ENCODE data around the gene ZCWPW2.

The ZCWPW2 gene, protein sequence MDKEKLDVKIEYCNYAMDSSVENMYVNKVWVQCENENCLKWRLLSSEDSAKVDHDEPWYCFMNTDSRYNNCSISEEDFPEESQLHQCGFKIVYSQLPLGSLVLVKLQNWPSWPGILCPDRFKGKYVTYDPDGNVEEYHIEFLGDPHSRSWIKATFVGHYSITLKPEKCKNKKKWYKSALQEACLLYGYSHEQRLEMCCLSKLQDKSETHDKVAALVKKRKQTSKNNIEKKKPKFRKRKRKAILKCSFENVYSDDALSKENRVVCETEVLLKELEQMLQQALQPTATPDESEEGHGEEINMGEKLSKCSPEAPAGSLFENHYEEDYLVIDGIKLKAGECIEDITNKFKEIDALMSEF

DNA sequence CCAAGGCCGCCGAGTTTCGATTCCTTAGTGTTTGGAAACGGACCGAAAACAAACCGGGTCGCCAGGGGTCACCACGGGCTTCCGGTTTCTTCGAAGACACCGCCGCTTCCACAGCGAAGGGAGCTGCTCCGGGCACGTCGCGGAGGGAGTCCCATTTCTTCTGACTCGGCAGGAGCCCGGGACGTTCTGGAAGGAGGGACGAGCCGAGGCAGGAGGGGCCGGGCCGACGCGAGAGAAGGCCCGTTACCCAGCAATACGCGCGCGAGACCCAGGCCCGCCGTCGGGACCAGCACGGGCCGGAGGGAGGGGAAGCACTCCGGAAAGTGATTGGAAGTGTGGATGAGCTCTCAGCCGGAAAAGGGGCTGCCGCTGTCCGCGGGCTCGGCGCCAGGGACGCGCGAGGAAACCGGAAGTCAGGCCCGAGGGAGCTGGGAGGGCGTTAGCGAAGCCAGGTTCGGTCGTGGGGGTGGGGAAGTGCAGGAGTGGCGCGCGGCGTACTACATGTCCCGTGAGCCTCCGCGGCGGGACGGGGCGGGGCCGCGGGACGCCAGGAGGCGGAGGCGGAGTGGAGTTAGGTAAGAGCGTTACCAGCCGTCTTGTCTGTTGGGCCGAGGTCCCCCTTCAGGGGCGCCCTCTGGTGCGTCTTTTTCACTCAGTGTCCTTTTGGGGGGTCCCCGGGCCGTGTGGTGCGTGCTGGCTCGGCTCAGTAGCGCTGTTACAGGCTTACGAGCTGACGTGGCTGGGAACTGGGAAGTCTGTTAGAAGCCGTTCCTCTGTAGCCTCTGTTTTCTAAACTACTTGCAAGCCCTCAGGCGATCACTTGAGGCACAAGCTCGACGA lies at the start of gene ZCWPW2, which contains the start of gene AZI2:
ZCWPW2 (plus strand) TSS at position 93 of the 840 bp plus-strand sequence. CDS start 64,348 bp downstream, outside the sequence.
AZI2 (minus strand) TSS at position 196 of the 840 bp plus-strand sequence. CDS start 8,207 bp downstream, outside the sequence.
- peak; percentile 93 for DNase-seq (ENCODE audit: low spot score)

DNA sequence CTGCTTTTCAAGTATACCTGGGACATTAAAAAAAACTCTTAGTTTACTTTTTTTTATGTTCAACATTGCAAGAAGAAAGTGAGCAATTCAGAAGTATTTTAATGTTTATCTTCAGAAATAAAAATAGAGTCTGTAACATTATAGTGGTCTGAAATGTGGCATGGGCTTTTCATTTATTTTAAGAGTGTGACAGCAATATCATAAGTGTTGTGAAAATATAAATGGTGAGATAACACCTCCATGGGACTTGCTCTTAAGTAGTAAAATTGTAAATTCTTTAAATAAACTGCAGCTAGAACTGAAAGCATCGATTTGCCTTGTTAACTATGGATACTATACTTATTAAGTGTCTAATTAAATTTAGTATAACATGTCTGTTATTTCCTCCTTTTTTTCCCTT lies 48.8 kb upstream of the ZCWPW2 start:
- no peak for DNase-seq (ENCODE audit: low spot score)

DNA sequence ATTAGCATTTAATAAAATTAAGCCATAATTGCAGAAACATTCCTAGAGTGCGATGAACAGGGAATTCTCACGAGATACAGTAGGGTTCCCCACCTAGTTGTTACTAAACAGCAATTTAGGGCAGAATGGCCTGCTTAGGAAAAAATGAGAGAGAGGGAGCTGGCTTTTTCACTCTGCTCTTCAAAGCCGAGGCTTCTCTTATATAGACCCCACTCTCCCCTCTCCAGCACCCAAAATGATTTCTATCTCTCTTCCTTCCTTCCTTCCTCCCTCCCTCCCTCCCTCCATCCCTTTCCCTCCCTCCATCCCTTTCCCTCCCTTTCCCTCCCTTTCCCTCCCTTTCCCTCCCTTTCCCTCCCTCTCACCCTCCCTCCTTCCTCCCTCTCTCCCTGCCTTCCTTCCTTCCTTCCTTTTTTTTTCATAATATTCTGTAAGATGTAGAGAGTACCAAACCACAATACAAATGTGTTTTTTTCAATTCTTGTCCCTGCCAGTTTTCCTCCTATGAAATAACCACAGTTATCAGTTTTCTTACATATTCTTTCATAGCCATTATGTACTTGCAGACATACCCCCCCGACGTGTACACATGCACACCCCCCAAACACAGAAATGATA lies 48.1 kb upstream of the ZCWPW2 start:
- no peak for DNase-seq (ENCODE audit: low spot score)

DNA sequence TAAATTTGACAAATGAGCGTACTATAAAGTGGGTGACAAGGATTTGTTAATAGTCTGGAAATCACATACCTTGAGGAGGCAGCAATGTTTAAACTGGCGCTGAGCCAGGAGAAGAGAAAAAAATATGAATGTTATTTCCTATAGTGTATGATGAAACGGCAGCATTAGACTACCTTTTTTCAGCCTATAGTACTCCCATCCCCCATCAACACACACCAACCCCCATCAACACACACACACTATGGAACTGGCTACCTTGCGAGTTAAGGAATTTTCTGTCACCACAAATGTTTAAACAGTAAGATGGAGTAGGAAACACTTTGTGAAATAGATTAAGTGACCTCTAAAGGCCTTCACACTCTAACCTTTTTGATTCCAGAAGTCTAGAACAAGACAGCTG lies 46.8 kb upstream of the ZCWPW2 start:
- no peak for DNase-seq (ENCODE audit: low spot score)

DNA sequence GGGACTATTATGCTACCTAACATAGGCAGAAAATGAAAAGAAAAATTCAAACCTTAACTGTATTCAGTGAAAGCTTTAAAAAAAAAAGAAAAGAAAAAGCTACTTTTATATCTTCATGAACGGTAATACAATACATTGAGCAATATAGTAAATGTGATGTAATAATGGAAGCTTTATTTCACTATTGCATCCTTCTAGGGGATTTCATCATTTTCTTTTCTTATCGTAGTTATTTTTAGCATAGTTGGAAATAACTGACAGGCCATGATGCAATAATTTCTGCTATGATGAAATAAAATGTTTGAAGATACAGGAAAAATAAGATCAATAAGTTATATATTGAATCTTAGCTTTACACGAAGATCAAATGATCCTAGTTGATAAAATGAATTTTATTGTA lies 40.3 kb upstream of the ZCWPW2 start:
- DNase-seq (ENCODE audit: low spot score) = no peak

DNA sequence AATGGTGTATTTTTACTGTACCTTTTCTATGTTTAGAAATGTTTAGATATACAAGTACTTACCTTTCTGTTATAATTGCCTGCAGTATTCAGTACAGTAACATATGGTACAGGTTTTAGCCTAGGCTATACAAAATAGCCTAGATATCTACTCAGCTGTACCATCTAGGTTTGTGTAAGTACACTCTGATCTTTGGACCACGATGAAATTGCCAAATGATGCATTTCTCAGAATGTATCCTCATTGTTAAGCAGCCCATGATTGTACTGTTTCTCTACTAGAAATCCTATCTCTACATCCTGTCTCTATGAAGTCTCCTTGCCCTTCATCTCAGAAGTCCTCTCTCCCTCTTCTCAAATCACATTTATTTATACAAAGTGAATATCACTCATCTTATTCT lies 32.8 kb upstream of the ZCWPW2 start:
- no peak for DNase-seq (ENCODE audit: low spot score)

DNA sequence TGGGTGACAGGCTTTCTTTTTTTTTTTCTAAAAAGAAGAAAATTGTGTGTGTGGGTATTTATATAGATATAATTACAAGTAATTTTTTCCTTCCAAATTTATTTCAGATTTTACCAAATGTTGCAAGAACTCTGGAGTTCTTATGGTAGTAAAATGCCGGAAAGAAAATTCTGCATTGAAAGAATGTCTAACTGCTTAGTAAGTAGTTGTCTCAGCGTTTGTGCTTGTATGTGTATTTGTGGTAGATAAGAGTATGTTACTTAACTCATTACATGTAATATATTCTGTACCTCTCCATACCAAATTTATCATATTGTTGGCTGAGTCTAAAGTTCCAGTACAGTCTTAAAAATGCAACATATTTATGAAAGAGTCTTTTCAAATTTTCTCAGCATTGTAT lies 32.3 kb upstream of the ZCWPW2 start:
- no peak for DNase-seq (ENCODE audit: low spot score)

DNA sequence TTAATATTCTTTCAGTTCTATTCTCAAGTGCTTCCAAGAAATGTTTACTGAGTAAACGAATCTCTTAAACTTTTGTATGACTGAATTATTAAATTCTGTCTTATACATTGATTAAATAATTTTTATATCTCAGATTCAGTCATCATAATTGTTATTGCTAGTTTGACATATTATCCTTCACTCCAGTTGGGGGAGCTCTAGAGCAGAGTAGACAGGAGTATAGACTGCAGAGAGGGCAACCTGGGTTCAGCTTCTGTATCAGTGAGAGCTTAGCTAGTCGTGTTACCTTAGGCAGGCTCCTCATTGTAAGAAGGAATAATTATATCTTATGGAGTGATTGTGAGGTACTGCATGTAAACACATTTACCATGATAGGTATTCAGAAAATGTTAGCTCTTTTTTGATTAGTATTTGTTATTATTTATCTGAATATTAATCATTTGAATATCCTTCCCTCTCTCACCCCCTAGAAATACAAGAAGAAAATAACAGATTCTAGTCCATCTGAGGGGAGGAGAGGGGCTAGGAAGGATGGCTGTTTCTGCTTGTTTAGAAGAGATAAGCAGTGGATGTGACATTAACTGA lies 31.0 kb upstream of the ZCWPW2 start:
- DNase-seq (ENCODE audit: low spot score) = peak; percentile 63

DNA sequence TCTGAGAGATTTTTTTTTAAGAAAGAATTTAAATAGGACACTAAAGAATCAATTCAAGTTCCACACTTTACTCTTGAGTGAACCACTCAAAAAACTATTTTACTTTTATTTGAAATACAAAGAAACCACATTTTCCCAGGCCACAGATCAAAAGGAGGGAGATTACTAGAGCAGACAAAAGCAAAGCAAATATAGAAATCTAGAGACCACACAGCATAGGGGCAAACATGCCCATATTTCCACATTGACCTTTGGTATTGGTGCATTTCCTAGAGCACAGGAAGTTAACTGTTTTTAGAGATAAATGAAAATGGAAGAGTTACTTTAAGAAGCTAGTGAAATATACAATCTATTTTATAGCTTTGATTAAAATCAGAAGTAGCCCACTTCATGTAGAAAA lies 27.5 kb upstream of the ZCWPW2 start:
- no peak for DNase-seq (ENCODE audit: low spot score)

DNA sequence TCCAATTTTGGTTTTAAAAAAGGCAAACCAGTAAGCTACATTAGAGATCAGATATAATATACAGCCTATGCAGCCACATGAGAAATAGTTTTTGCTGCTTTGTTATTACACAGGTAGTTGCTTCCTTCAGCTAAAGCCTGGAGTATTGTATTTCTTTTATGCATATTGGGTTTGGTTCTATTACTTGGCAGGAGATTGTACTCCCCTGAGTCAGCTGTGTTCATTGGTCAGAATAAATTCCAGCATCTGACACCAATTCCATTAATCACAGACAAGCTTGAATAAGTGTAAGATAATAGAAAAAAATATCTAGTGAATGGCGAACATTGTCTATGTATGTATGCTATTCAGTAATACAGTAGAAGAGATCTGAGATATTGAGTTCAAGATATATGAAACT lies 26.1 kb upstream of the ZCWPW2 start:
- DNase-seq (ENCODE audit: low spot score) = no peak

DNA sequence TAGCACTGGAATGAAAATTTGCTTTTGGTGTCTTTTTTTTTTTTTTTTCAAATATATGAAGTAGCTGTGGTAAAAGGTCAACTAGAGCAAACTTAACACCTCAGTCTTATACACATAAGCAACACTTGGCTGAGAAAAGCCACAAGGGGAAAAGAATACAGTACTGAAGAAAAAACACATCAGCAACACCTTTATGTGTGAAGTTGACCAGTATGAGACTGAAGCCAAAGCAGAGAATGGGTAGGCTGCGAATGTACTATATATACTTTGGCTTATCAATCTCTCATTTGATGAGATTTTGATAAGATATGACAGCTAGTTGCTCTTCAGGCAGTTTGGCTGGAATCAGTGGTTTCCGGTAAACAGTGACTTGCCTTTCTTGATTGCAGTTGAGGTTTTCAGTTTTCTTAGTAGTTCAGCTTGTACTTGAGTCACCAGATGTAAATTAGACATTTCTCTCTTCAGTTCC lies 22.0 kb upstream of the ZCWPW2 start:
- no peak for DNase-seq (ENCODE audit: low spot score)

DNA sequence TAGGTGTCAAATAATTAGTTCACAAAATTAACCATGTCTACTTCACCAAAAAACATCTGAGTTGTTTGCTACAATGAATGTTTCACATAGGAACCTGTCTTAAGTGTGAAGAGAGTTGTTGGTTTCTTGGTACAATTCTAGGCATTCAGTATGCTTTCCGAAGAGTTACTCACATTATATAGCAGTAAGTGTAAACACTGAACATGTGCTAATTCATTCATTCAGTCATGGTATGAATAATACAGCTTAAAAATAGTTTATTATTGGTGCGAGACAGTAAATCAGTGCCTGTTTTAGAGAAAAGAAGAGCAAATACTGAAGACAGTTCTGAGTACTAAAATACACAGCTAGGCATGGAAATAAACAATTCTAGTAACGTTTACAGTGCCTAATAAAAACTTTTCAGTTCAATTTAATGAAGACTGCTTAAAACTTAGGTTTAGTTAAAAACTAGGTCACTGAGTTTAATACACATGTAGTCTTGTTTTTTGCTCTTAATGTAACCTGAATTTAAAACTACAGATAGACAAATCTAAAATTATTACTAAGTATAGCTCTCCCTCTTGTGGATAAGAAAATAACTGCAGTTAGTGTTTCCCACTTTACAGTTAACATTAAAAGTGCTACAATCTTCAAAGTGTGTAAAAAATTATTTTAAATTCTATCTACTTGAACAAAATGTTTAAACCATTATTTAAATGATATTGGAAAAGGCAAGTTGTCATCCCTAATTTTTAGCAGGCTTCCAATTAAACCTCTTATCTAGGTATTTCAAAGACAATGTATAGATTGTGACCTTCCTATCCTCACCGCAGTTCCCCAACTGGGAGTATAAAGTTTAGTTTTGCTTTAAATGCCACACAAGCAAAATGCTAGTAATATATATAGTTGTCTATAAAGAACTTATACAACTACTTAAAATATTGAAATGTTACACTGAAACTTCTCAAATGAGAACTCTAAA lies 20.1 kb upstream of the ZCWPW2 start:
- peak; percentile 62 for DNase-seq (ENCODE audit: low spot score)

DNA sequence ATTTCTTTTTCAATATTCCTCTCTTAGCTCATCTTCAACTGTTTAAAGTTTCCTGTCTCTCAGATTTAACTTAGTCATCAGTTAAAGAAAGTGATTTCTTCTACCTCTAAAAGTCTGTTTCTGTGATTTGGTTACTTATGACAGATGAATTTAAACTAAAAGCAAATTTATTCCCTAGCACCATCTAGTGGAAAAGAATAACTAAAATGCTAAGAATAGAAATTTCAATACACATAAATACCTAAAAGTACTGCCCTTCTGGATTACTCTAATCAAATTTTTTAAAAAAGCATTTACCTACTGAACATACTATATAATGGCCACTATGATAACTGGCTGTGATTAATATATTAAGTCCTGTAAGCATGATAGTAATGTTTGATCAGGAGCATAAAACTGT lies 14.0 kb upstream of the ZCWPW2 start:
- DNase-seq (ENCODE audit: low spot score) = no peak

DNA sequence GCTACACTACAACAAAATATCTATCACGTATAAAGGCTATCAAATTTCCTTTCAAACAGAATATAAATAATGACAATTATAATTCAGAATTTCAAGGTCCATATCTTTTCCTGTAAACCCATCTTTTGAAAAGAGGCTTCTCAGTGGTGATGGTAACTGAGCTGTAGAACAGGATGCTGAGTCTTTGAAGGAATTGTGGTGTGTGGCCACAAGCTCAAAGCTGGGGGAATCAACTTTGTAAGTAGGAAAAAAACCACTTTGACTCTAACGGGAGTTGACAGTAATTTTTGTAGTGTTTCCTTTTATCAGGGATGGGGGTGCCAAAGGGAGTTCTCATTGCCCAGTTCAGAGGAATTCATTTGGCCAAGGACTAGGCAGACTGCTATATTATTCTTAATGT lies 13.3 kb upstream of the ZCWPW2 start:
- DNase-seq (ENCODE audit: low spot score) = no peak

DNA sequence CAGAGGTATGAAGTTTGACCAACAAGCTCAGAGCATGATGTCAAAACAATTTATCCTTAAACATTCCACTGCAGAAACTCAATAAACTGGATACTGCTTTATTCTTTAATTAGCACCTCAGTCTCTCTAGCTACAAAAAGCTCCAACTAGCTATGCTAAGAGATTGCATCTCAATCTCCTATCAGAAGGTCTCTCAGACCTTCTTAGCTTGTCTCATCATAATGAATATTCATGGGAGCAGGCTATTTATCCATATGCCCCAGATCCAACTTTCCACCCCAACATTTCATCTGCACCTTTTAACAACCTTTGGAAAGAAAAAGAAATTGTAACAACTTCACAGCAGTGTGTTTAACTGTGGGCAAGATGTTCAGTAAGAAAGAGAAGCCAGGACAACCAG lies 11.3 kb upstream of the ZCWPW2 start:
- no peak for DNase-seq (ENCODE audit: low spot score)

DNA sequence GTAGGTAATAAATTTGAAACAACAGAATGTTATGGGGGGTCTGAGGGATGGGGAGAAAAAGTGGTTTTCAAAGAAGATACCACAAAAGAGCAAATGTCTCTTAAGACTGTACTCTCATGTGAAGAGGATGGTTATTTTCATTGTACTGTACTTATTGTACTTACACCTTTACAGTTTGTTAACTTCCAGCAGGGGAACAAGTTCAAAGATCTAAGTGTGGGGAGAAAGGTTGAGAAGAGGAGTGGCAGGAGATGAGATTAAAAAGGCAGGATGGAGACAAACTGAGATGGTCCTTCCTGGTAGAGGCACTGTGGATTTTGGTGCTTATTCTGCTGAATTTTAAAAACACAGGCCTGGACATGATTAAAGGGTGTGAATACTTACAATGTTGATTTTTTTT lies 5.4 kb upstream of the ZCWPW2 start:
- no peak for DNase-seq (ENCODE audit: low spot score)

DNA sequence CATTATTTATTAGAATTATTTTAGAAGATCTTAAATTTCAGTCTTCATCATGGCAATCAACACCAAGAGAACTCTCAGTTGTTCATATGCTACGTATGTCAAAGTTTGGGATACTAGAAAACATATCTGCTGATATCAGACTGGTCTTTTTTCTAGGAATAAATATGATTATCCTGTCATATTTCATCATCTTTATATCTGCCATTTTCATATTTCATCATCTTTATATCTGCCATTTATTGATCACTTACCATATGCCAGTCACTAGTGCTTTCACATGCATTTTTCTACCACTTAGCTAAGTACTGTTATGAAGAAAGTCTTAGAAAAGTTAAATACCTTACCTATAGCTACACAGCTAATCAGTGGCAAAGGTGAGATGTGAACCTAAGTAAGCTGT lies 2.8 kb upstream of the ZCWPW2 start:
- DNase-seq (ENCODE audit: low spot score) = no peak

DNA sequence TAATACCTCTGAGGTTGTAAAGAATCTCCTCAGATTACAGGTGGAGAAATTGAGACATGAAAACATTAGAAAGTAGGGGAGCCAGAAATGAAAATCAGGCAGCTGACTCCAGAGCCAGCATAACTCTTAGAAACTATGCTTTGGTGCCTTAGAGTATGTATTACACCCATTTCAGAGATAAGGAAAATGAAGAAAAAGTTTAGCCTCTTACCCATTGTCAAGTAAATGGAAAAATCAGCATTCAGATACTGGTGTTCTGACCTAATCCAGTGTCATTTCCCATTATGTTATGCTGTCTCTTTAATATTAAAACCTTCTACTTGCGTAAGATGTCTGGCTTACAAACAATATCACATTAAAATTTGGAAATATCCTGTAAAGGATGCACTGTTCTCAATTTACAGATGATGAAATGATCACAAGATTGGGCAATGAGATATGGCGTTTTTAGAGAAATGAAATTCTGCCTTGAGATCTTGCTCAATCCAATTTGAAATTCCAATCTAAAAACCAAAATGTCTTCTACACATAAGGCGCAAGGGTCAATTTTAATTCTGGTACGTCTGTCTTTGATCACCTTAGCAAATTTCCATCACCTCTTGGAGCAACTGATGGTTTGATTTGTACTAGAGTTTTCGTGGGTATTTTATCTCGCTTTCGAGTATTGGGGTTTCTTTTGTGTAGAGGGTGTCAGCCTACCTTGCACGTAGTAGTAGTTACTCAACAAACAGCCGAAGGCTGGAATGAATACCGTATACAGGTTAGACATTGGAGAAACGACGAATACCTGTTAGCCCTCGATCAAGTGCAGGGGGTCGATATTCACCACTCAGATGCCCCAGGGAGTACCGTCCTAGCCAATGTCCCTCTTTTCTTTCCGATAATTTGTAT lies 902 bp upstream of the ZCWPW2 start:
- no peak for DNase-seq (ENCODE audit: low spot score)

DNA sequence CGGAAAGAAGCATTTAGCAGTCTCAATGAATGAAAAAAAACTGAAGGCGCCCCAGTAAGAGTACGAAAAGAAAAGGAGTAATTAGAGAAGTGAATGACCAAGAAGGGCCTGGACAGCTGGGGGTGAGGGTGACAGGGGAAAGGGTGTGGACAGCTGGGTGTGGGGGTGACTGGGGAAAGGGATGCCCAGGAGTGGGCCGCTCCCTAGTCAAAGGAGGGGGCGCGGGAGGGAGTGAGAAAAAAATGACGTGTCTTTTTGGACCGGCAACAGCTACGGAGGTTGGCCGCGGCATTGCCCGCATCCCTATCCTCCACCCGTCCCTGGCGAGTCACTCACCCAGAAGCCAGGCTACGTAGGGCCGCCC lies 274 bp upstream of the ZCWPW2 start:
- DNase-seq (ENCODE audit: low spot score) = no peak

DNA sequence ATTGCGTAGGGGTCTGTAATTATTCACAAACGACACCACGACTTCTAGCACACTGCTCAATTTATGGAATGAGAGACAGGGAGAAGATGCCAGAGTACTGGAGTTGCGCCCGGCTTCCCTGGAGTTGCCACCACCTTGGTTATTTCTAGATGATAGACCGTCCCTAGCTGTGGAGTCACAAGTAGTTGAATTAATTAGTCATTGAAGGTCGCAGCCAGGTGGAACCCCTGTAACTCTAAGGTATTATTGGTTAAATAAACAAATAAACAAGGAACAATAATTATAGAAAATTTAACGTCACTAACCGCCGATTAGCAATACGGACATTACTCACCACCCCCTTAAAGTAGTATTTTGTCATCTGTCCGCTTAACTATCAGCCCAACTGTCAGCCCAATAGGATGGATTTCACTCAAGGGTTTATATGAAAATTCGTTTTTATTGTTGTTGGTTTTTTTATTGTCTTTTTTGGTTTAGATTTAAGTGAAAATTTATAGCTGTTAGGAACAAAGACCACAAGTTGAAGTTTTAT lies 1.0 kb downstream of the ZCWPW2 start:
- DNase-seq (ENCODE audit: low spot score) = no peak
